MCF 10A (cell line): Measurements from ENCODE around the gene KMT2C. TPM values are rescaled to one million over a fixed set of nuclear protein-coding genes. Genes with fewer than 3 reads are reported as not detected.
"Not testable (repeated sequence)": the region's sequence is repeated elsewhere in the genome, so short reads cannot be mapped to it uniquely, and the experiment has no call there.

Experiments used
- BruUV-seq: library from RNA; stranded (reverse); fragments of 400-500 nt; replicated peaks from 2 replicates; lab custom pipeline; 2021; lab: Mats Ljungman, UMichigan
- CTCF ChIA-PET: fragments of 300-600 bp; sonication (Branson Sonifier 250); formaldehyde crosslinking; extraction: SDS; loops from one replicate; lab custom pipeline; 2021; ENCODE audit warnings: antibody characterized with exemption, inconsistent platforms; lab: Yijun Ruan, JAX
- POLR2A ChIA-PET: fragments of 300-600, 350-650 bp; sonication (Branson Sonifier 250); formaldehyde crosslinking; extraction: SDS; loops from one replicate; lab custom pipeline; 2020; ENCODE audit warnings: antibody characterized with exemption, inconsistent platforms; lab: Yijun Ruan, JAX
- DNase-seq: peaks from one replicate; pipeline ENCODE4 v3.0.0-alpha.2; 2018; ENCODE audit not compliant: unreplicated experiment
- H3K27ac Mint-ChIP-seq: one replicate; pipeline ENCODE4 v1.8.0; 2022; ENCODE audit warnings: mild to moderate bottlenecking, low read depth, mixed read lengths; ENCODE audit not compliant: unreplicated experiment
- H3K27me3 Mint-ChIP-seq: one replicate; pipeline ENCODE4 v1.8.0; 2022; ENCODE audit warnings: mixed read lengths; ENCODE audit not compliant: insufficient read depth, unreplicated experiment
- H3K36me3 Mint-ChIP-seq: one replicate; pipeline ENCODE4 v1.8.0; 2022; ENCODE audit warnings: mild to moderate bottlenecking, moderate library complexity, mixed read lengths; ENCODE audit not compliant: insufficient read depth, unreplicated experiment
- H3K4me1 Mint-ChIP-seq: one replicate; pipeline ENCODE4 v1.8.0; 2022; ENCODE audit warnings: mixed read lengths; ENCODE audit not compliant: insufficient read depth, unreplicated experiment
- H3K4me3 Mint-ChIP-seq: one replicate; pipeline ENCODE4 v1.8.0; 2022; ENCODE audit warnings: mild to moderate bottlenecking, moderate library complexity, mixed read lengths; ENCODE audit not compliant: unreplicated experiment
- H3K9me3 Mint-ChIP-seq: one replicate; pipeline ENCODE4 v1.8.0; 2022; ENCODE audit warnings: mixed read lengths; ENCODE audit not compliant: unreplicated experiment
- CTCF ChIP-seq: fragments of 200-600 bp; IDR thresholded peaks from one replicate; pipeline ENCODE4 v1.8.0; 2022; ENCODE audit warnings: antibody characterized with exemption, mild to moderate bottlenecking; ENCODE audit not compliant: unreplicated experiment
- intact Hi-C: fragments of 100-400 bp; cut with micrococcal nuclease; formaldehyde crosslinking; loops from 2 replicates; pipeline ENCODE4 v1.14.1; 2022
- total RNA-seq: library from RNA; stranded (reverse); gene quantifications from 2 replicates; pipeline ENCODE4 v1.2.3, GENCODE V29; 2022

The KMT2C gene
- total RNA-seq, 1 experiment from 2014 or later: 54.6 TPM

GRCh38 chr7:152451356-152451755 lies 15.6 kb upstream of the KMT2C start:
- no peaks in the 10 kb centered on the region for H3K9me3 Mint-ChIP-seq
- POLR2A ChIA-PET: no interaction called here
- no peaks in the 10 kb centered on the region for H3K27me3 Mint-ChIP-seq
- TF ChIP-seq CTCF: no peak
- BruUV-seq: no TSS peak
- H3K27ac Mint-ChIP-seq: no peak overlapping the region
- H3K4me3 Mint-ChIP-seq: no peak overlapping the region
- no peaks in the 10 kb centered on the region for H3K4me1 Mint-ChIP-seq
- H3K36me3 Mint-ChIP-seq: no peaks in the 10 kb centered on the region
- no peak for DNase-seq
- intact Hi-C loops: no loop called here
- CTCF ChIA-PET: no interaction called here

- H3K27me3 Mint-ChIP-seq, BruUV-seq, H3K4me3 Mint-ChIP-seq, H3K27ac Mint-ChIP-seq, H3K4me1 Mint-ChIP-seq, H3K9me3 Mint-ChIP-seq, intact Hi-C loops, DNase-seq, CTCF ChIA-PET, POLR2A ChIA-PET, H3K36me3 Mint-ChIP-seq: not testable (repeated sequence)
These were observed 9.7 kb upstream of the KMT2C start for GRCh38 chr7:152445386-152446008.

GRCh38 chr7:152443586-152443985 lies 7.8 kb upstream of the KMT2C start:
- Mint-ChIP-seq H3K9me3 (no peaks in the 10 kb centered on the region), H3K27ac (no peak overlapping the region), H3K4me1 (no peaks in the 10 kb centered on the region), H3K4me3 (no peak overlapping the region), H3K27me3 (no peaks in the 10 kb centered on the region), H3K36me3 (no peaks in the 10 kb centered on the region)
- POLR2A ChIA-PET: no interaction called here
- CTCF ChIA-PET: no interaction called here
- BruUV-seq: no TSS peak
- no peak for TF ChIP-seq CTCF
- intact Hi-C loops: no loop called here
- no peak for DNase-seq

GRCh38 chr7:152442330-152442835 lies 6.6 kb upstream of the KMT2C start:
- no peak for TF ChIP-seq CTCF
- no TSS peak for BruUV-seq
- peaks cover 8% of the 10 kb centered on the region for H3K4me1 Mint-ChIP-seq
- no peak for DNase-seq
- no peak overlapping the region for H3K27ac Mint-ChIP-seq
- ChIA-PET CTCF (no interaction called here), POLR2A (interaction anchor here (2.6 kb wide), 1 partner anchor 18 kb away, joined by 6 read pairs; no protein-coding TSS in a partner anchor)
- H3K36me3 Mint-ChIP-seq: no peaks in the 10 kb centered on the region
- no peaks in the 10 kb centered on the region for H3K9me3 Mint-ChIP-seq
- no peaks in the 10 kb centered on the region for H3K27me3 Mint-ChIP-seq
- intact Hi-C loops: no loop called here
- H3K4me3 Mint-ChIP-seq: no peak overlapping the region

GRCh38 chr7:152441810-152442209 lies 6.0 kb upstream of the KMT2C start:
- intact Hi-C loops, H3K36me3 Mint-ChIP-seq, H3K4me3 Mint-ChIP-seq, CTCF ChIA-PET, BruUV-seq, H3K9me3 Mint-ChIP-seq, H3K27ac Mint-ChIP-seq, DNase-seq, H3K27me3 Mint-ChIP-seq: not testable (repeated sequence)
- peaks cover 11% of the 10 kb centered on the region for H3K4me1 Mint-ChIP-seq
- POLR2A ChIA-PET: interaction anchor here (2.6 kb wide), 1 partner anchor 18 kb away, joined by 6 read pairs; no protein-coding TSS in a partner anchor

- H3K36me3 Mint-ChIP-seq: not testable (repeated sequence)
- peaks cover 11% of the 10 kb centered on the region for H3K4me1 Mint-ChIP-seq
These were observed 5.4 kb upstream of the KMT2C start for GRCh38 chr7:152441168-152441567.

GRCh38 chr7:152438017-152438416 lies 2.2 kb upstream of the KMT2C start:
- BruUV-seq, H3K4me3 Mint-ChIP-seq, DNase-seq, H3K9me3 Mint-ChIP-seq, H3K36me3 Mint-ChIP-seq, H3K27me3 Mint-ChIP-seq, H3K27ac Mint-ChIP-seq: not testable (repeated sequence)
- ChIA-PET CTCF (interaction anchor here (0.6 to 0.7 kb wide), 3 partner anchors 28 to 102 kb away, joined by 3 to 7 read pairs (median 3); no protein-coding TSS in a partner anchor), POLR2A (interaction anchor here (0.9 to 5.6 kb wide), 3 partner anchors 14 to 96 kb away, joined by 3 to 39 read pairs (median 5); no protein-coding TSS in a partner anchor)
- intact Hi-C loops: loop anchor here (5.0 kb wide), 1 partner anchor 239 kb away; the partner anchor contains the start of gene XRCC2
- peaks cover 16% of the 10 kb centered on the region for H3K4me1 Mint-ChIP-seq

More at GRCh38 chr7:152441168-152441567, 5.4 kb upstream of the KMT2C start:
- H3K27me3 Mint-ChIP-seq, H3K27ac Mint-ChIP-seq, CTCF ChIA-PET, DNase-seq, H3K9me3 Mint-ChIP-seq, H3K4me3 Mint-ChIP-seq, intact Hi-C loops, BruUV-seq: not testable (repeated sequence)
- POLR2A ChIA-PET: interaction anchor here (2.6 kb wide), 1 partner anchor 19 kb away, joined by 6 read pairs; no protein-coding TSS in a partner anchor
